LHCN-M2 (cell line): ENCODE measurements around the gene CDK19. TPM values are rescaled to one million over a fixed set of nuclear protein-coding genes. Genes with fewer than 3 reads are reported as not detected.
"Not testable (repeated sequence)": the region's sequence is repeated elsewhere in the genome, so short reads cannot be mapped to it uniquely, and the experiment has no call there.

ENCODE experiments used
- DNase-seq: peaks from one replicate; pipeline ENCODE4 v3.0.0-alpha.2; 2012; ENCODE audit warnings: low read depth
- total RNA-seq: library from RNA; depleted of rRNA; stranded (reverse); fragments of >200 nt; gene quantifications from 2 replicates; pipeline ENCODE4 v1.2.3, GENCODE V29; 2014

The CDK19 gene
- total RNA-seq, 1 experiment from 2014 or later = 18.2 TPM

GRCh38 chr6:110757926-110758325 lies 57.3 kb downstream of the CDK19 start:
- no peak for DNase-seq

GRCh38 chr6:110756817-110757216 lies 58.5 kb downstream of the CDK19 start:
- peak; percentile 14 for DNase-seq

- DNase-seq = no peak
Observed at GRCh38 chr6:110755411-110755834, 59.8 kb downstream of the CDK19 start.

- not testable (repeated sequence) for DNase-seq
Observed at GRCh38 chr6:110753936-110754668, 61.2 kb downstream of the CDK19 start.

GRCh38 chr6:110748453-110748852 lies 66.8 kb downstream of the CDK19 start:
- DNase-seq = no peak

GRCh38 chr6:110746680-110747079 lies 68.6 kb downstream of the CDK19 start:
- no peak for DNase-seq

- no peak for DNase-seq
Observed at GRCh38 chr6:110744991-110745390, 70.3 kb downstream of the CDK19 start.

GRCh38 chr6:110742552-110742951 lies 72.7 kb downstream of the CDK19 start:
- DNase-seq = not testable (repeated sequence)

GRCh38 chr6:110741517-110741916 lies 73.8 kb downstream of the CDK19 start:
- peak; percentile 19 for DNase-seq

GRCh38 chr6:110738899-110739365 lies 76.3 kb downstream of the CDK19 start:
- DNase-seq = no peak

- no peak for DNase-seq
Observed at GRCh38 chr6:110735666-110736065, 79.6 kb downstream of the CDK19 start.

GRCh38 chr6:110731898-110732297 lies 83.4 kb downstream of the CDK19 start:
- DNase-seq = no peak

GRCh38 chr6:110731196-110731595 lies 84.1 kb downstream of the CDK19 start:
- DNase-seq = peak; percentile 27

- DNase-seq = no peak
Observed at GRCh38 chr6:110728501-110728900, 86.8 kb downstream of the CDK19 start.

GRCh38 chr6:110723017-110723416 lies 92.3 kb downstream of the CDK19 start:
- DNase-seq = no peak

GRCh38 chr6:110720066-110720465 lies 95.2 kb downstream of the CDK19 start:
- no peak for DNase-seq

GRCh38 chr6:110719601-110720000 lies 95.7 kb downstream of the CDK19 start:
- not testable (repeated sequence) for DNase-seq

- no peak for DNase-seq
Observed at GRCh38 chr6:110714143-110714542, 101.1 kb downstream of the CDK19 start.

GRCh38 chr6:110712238-110712637 lies 103.0 kb downstream of the CDK19 start:
- DNase-seq = no peak

- no peak for DNase-seq
Observed at GRCh38 chr6:110710115-110710514, 105.2 kb downstream of the CDK19 start.

- peak; percentile 45 for DNase-seq
Observed at GRCh38 chr6:110708295-110708950, 106.8 kb downstream of the CDK19 start.

- DNase-seq = no peak
Observed at GRCh38 chr6:110705543-110705942, 109.7 kb downstream of the CDK19 start.
